Forelimb muscle (tissue), 1 donor: ENCODE data around the gene FAM168A. TPM values are rescaled to one million over a fixed set of nuclear protein-coding genes. Genes with fewer than 3 reads are reported as not detected.

Source experiments
- DNase-seq: peaks from one replicate; pipeline ENCODE4 v3.0.0-alpha.2; 2013; ENCODE audit warnings: low read depth
- polyA plus RNA-seq: library from polyadenylated mRNA; unstranded; fragments of 120-200 nt; gene quantifications from one replicate; pipeline ENCODE4 v1.2.1, GENCODE V29; 2013; ENCODE audit not compliant: insufficient read length

FAM168A gene
- polyA plus RNA-seq, 1 donor: 22.6 TPM

- DNase-seq: peak; percentile 67
Measured at GRCh38 chr11:73376160-73376802, 221.6 kb downstream of the FAM168A start, which contains the start of gene RELT. Gene RELT, plus strand, starts transcription at chr11:73376399. Its CDS starts 12,738 bp downstream, at chr11:73389137.

- DNase-seq: no peak
Measured at GRCh38 chr11:73375830-73376159, 222.1 kb downstream of the FAM168A start.

- DNase-seq: no peak
Measured at GRCh38 chr11:73374151-73374550, 223.8 kb downstream of the FAM168A start.

GRCh38 chr11:73372375-73372993 lies 225.4 kb downstream of the FAM168A start:
- DNase-seq: no peak

- no peak for DNase-seq
Measured at GRCh38 chr11:73367482-73368024, 230.4 kb downstream of the FAM168A start.

GRCh38 chr11:73366953-73367352 lies 231.0 kb downstream of the FAM168A start:
- DNase-seq: no peak

GRCh38 chr11:73366265-73366610 lies 231.7 kb downstream of the FAM168A start:
- no peak for DNase-seq

GRCh38 chr11:73365352-73366264 lies 232.3 kb downstream of the FAM168A start:
- DNase-seq: no peak

GRCh38 chr11:73363147-73363546 lies 234.8 kb downstream of the FAM168A start:
- no peak for DNase-seq

GRCh38 chr11:73361953-73362776 lies 235.7 kb downstream of the FAM168A start:
- DNase-seq: no peak

- no peak for DNase-seq
Measured at GRCh38 chr11:73360743-73361369, 237.1 kb downstream of the FAM168A start.

GRCh38 chr11:73359930-73360742 lies 237.8 kb downstream of the FAM168A start:
- DNase-seq: no peak

- DNase-seq: no peak
Measured at GRCh38 chr11:73359341-73359740, 238.6 kb downstream of the FAM168A start.

GRCh38 chr11:73358071-73358470 lies 239.8 kb downstream of the FAM168A start:
- DNase-seq: no peak

GRCh38 chr11:73356979-73357860 lies 240.7 kb downstream of the FAM168A start:
- no peak for DNase-seq

- DNase-seq: no peak
Measured at GRCh38 chr11:73355109-73355508, 242.8 kb downstream of the FAM168A start.

- no peak for DNase-seq
Measured at GRCh38 chr11:73353422-73353821, 244.5 kb downstream of the FAM168A start.

- DNase-seq: no peak
Measured at GRCh38 chr11:73350908-73351636, 246.8 kb downstream of the FAM168A start.
